Glutamatergic neuron (in vitro differentiated cells): ENCODE data around the gene IL9R. TPM values are rescaled to one million over a fixed set of nuclear protein-coding genes. Genes with fewer than 3 reads are reported as not detected.
"Not testable (repeated sequence)": the region's sequence is repeated elsewhere in the genome, so short reads cannot be mapped to it uniquely, and the experiment has no call there.

Source experiments
- DNase-seq: peaks from one replicate; pipeline ENCODE4 v3.0.0; 2022
- H3K27ac Mint-ChIP-seq: one replicate; pipeline ENCODE4 v1.8.0; 2020; ENCODE audit warnings: mild to moderate bottlenecking, mixed read lengths, inconsistent platforms; ENCODE audit not compliant: unreplicated experiment
- H3K27me3 Mint-ChIP-seq: one replicate; pipeline ENCODE4 v1.8.0; 2020; ENCODE audit warnings: mild to moderate bottlenecking, moderate library complexity, mixed read lengths, inconsistent platforms; ENCODE audit not compliant: unreplicated experiment
- H3K36me3 Mint-ChIP-seq: one replicate; pipeline ENCODE4 v1.8.0; 2020; ENCODE audit warnings: mild to moderate bottlenecking, mixed read lengths, inconsistent platforms; ENCODE audit not compliant: unreplicated experiment
- H3K4me1 Mint-ChIP-seq: one replicate; pipeline ENCODE4 v1.8.0; 2020; ENCODE audit warnings: mild to moderate bottlenecking, low read depth, mixed read lengths, inconsistent platforms; ENCODE audit not compliant: unreplicated experiment
- H3K4me3 Mint-ChIP-seq: one replicate; pipeline ENCODE4 v1.8.0; 2020; ENCODE audit warnings: mild to moderate bottlenecking, mixed read lengths, inconsistent platforms; ENCODE audit not compliant: unreplicated experiment
- H3K9me3 Mint-ChIP-seq: one replicate; pipeline ENCODE4 v1.8.0; 2020; ENCODE audit warnings: mild to moderate bottlenecking, moderate library complexity, mixed read lengths, inconsistent platforms; ENCODE audit not compliant: unreplicated experiment
- total RNA-seq: library from RNA; stranded (reverse); fragmentation: NEBNext Ultra II Directional; extraction: Animal tissue kit (Norgen Biotek cat#: 25700); gene quantifications from one replicate; pipeline ENCODE4 v1.2.1, GENCODE V29; 2021; ENCODE audit not compliant: unreplicated experiment
- TF ChIP-seq, protein P1 (sequence below): fragments of 200-600 bp; sonication (generic); IDR thresholded peaks from one replicate; pipeline ENCODE4 v1.5.0; 2021; ENCODE audit not compliant: partially characterized antibody, unreplicated experiment

IL9R gene
- total RNA-seq, 1 donor from 2014 or later = not detected

DNA sequence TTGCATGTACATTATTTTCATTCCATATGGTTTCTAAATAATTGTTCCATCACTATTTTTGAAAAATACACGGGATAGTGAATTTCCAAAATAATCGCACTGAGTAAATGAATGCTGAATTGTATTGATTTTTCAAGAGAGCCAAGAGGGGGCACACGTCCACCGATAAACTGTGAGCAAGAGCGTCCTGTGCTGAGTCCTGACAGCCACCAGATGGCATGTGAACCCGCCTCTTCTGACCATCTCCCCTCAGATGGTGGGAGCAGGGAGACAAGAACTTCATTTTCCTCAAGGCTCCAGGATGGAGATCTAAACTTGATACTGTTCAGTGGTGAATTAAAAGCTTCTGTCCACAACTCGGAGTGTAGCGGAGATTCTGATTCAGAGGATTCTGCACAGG lies 30.6 kb upstream of the IL9R start:
- Mint-ChIP-seq H3K27me3 (no peaks in the 10 kb centered on the region), H3K36me3 (peaks cover 7% of the 10 kb centered on the region), H3K4me1 (no peaks in the 10 kb centered on the region), H3K4me3 (no peak overlapping the region), H3K27ac (no peak overlapping the region), H3K9me3 (peaks cover 13% of the 10 kb centered on the region)
- TF ChIP-seq, protein P1, sequence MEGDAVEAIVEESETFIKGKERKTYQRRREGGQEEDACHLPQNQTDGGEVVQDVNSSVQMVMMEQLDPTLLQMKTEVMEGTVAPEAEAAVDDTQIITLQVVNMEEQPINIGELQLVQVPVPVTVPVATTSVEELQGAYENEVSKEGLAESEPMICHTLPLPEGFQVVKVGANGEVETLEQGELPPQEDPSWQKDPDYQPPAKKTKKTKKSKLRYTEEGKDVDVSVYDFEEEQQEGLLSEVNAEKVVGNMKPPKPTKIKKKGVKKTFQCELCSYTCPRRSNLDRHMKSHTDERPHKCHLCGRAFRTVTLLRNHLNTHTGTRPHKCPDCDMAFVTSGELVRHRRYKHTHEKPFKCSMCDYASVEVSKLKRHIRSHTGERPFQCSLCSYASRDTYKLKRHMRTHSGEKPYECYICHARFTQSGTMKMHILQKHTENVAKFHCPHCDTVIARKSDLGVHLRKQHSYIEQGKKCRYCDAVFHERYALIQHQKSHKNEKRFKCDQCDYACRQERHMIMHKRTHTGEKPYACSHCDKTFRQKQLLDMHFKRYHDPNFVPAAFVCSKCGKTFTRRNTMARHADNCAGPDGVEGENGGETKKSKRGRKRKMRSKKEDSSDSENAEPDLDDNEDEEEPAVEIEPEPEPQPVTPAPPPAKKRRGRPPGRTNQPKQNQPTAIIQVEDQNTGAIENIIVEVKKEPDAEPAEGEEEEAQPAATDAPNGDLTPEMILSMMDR = no peak
- DNase-seq = peak; percentile 26

GRCh38 chrX:155967653-155968325 lies 29.7 kb upstream of the IL9R start:
- H3K27ac Mint-ChIP-seq = no peak overlapping the region
- TF ChIP-seq, protein P1 = no peak
- no peak for DNase-seq
- peaks cover 13% of the 10 kb centered on the region for H3K9me3 Mint-ChIP-seq
- no peaks in the 10 kb centered on the region for H3K27me3 Mint-ChIP-seq
- H3K4me3 Mint-ChIP-seq = no peak overlapping the region
- peaks cover 7% of the 10 kb centered on the region for H3K36me3 Mint-ChIP-seq
- H3K4me1 Mint-ChIP-seq = no peaks in the 10 kb centered on the region

- no peaks in the 10 kb centered on the region for H3K4me1 Mint-ChIP-seq
- TF ChIP-seq, protein P1 = no peak
- peaks cover 7% of the 10 kb centered on the region for H3K36me3 Mint-ChIP-seq
- no peak overlapping the region for H3K27ac Mint-ChIP-seq
- H3K4me3 Mint-ChIP-seq = no peak overlapping the region
- peaks cover 13% of the 10 kb centered on the region for H3K9me3 Mint-ChIP-seq
- DNase-seq = no peak
- H3K27me3 Mint-ChIP-seq = no peaks in the 10 kb centered on the region
These were observed 29.2 kb upstream of the IL9R start for GRCh38 chrX:155968326-155968661.

DNA sequence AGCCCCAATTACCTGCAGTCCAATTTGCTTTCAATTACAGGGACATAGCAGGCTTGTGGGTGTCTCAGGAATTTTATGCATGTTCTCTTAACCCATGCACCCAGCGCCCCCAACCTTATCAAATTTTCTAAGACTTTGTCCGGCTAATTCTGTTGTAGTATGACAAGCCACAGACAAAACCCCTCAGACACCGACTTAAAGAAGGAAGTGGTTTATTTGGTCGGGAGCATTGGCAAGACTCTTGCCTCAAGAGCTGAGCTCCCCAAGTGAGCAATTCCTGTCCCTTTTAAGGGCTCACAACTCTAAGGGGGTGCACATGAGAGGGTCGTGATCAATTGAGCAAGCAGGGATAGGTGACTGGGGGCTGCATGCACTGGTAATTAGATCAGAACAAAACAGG lies 28.7 kb upstream of the IL9R start:
- no peak overlapping the region for H3K27ac Mint-ChIP-seq
- H3K27me3 Mint-ChIP-seq = no peaks in the 10 kb centered on the region
- peaks cover 9% of the 10 kb centered on the region for H3K9me3 Mint-ChIP-seq
- TF ChIP-seq, protein P1 = no peak
- peaks cover 7% of the 10 kb centered on the region for H3K36me3 Mint-ChIP-seq
- H3K4me1 Mint-ChIP-seq = no peaks in the 10 kb centered on the region
- no peak overlapping the region for H3K4me3 Mint-ChIP-seq
- DNase-seq = no peak

GRCh38 chrX:155971658-155972057 lies 25.8 kb upstream of the IL9R start:
- H3K9me3 Mint-ChIP-seq, H3K4me3 Mint-ChIP-seq, H3K4me1 Mint-ChIP-seq, DNase-seq, H3K27me3 Mint-ChIP-seq, H3K27ac Mint-ChIP-seq: not testable (repeated sequence)
- peaks cover 12% of the 10 kb centered on the region for H3K36me3 Mint-ChIP-seq

DNA sequence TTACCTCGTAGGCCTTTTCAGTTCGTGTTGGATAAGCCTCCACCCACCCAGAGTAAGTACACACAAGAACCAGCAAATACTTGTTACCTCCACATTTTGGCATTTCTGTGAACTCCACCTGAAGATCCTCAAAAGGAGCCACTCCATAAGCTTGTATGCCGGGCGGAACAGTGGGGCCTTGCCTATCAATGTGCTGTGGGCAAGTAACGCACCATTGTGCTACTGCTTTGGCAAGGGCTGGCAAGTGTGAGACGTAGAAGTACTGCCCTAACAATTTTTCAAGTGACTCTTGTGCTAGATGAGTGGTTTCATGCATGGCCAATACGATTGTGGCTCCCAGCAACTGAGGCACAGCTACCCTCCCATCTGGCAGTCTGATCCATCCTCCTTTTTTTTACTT lies 25.3 kb upstream of the IL9R start:
- peaks cover 12% of the 10 kb centered on the region for H3K36me3 Mint-ChIP-seq
- not testable (repeated sequence) for H3K4me3 Mint-ChIP-seq, DNase-seq, H3K4me1 Mint-ChIP-seq, H3K9me3 Mint-ChIP-seq, H3K27me3 Mint-ChIP-seq, H3K27ac Mint-ChIP-seq
